ENCODE measurements around the gene PTPRM. TPM values are rescaled to one million over a fixed set of nuclear protein-coding genes. Genes with fewer than 3 reads are reported as not detected.

The PTPRM gene
- polyA plus RNA-seq, 1 of the 3 experiments (the other 2 are of a cell fraction) = 16.0 TPM

DNA sequence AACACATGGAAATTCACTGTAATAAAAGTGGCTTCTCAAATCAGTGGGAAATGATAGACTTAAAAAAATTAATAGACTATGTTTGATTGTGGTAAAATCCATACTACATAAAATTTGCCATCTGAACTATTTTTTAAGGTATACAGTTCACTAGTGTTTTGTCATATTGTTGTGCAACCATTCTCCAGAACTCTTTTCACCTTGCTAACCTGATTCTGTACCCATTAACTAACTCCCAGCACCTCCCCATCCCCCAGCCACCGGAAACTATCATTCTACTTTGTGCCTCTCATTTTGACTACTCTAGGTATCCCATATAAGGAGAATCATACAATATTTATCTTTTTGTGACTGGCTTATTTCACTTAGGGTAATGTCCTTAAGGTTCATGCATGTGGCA is 153.3 kb downstream of the PTPRM start:
- Histone ChIP-seq H3K9me3 (no peaks in the 10 kb centered on the region), H3K27ac (ENCODE audit: low read depth in 2 of 2, low read length in 1 of 2) (no peak overlapping the region), H3K9me2 (no peaks in the 10 kb centered on the region), H2AFZ (ENCODE audit: low read depth) (no peak overlapping the region), H3K27me3 (ENCODE audit: insufficient read depth) (no peaks in the 10 kb centered on the region), H3K4me2 (no peak overlapping the region), H3K4me3 (ENCODE audit: low read depth in 2 of 2, low read length in 1 of 2) (no peak overlapping the region), H3K9ac (no peak overlapping the region), H3K4me1 (ENCODE audit: control insufficient read depth in 1 of 2, insufficient read depth in 2 of 2, low read depth in 1 of 2, low read length in 1 of 2) (no peaks in the 10 kb centered on the region; a peak in 1 of 4 replicates), H3K79me2 (ENCODE audit: insufficient read depth) (no peaks in the 10 kb centered on the region), H3F3A (replicated peaks; ENCODE audit: insufficient read depth) (no peaks in the 10 kb centered on the region), H4K20me1 (ENCODE audit: insufficient read depth) (no peaks in the 10 kb centered on the region), H3K36me3 (replicated peaks in 1 of 2; ENCODE audit: control insufficient read depth in 1 of 2, insufficient read depth in 2 of 2, low read length in 1 of 2) (no peaks in the 10 kb centered on the region)
- TF ChIP-seq CHD2 (IDR thresholded peaks at IDR 0.05; ENCODE audit: low read length, partially characterized antibody) (no peak), EP300 (IDR thresholded peaks at IDR 0.05; ENCODE audit: borderline replicate concordance in 1 of 2, low read depth in 1 of 2, low read length in 1 of 2) (no peak), RCOR1 (IDR thresholded peaks at IDR 0.05; ENCODE audit: low read length) (no peak), MXI1 (IDR thresholded peaks at IDR 0.05; ENCODE audit: low read depth, low read length) (no peak), ELF1 (IDR thresholded peaks at IDR 0.05) (no peak), FOXM1 (IDR thresholded peaks at IDR 0.05; ENCODE audit: low read depth) (no peak), JUND (IDR thresholded peaks at IDR 0.05) (no peak), TAF1 (IDR thresholded peaks at IDR 0.05; ENCODE audit: borderline replicate concordance, low read depth, low read length) (no peak)
- TF ChIP-seq, protein P1, sequence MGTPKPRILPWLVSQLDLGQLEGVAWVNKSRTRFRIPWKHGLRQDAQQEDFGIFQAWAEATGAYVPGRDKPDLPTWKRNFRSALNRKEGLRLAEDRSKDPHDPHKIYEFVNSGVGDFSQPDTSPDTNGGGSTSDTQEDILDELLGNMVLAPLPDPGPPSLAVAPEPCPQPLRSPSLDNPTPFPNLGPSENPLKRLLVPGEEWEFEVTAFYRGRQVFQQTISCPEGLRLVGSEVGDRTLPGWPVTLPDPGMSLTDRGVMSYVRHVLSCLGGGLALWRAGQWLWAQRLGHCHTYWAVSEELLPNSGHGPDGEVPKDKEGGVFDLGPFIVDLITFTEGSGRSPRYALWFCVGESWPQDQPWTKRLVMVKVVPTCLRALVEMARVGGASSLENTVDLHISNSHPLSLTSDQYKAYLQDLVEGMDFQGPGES (IDR thresholded peaks at IDR 0.05; ENCODE audit: low read depth, low read length) = no peak
- TF ChIP-seq, protein P2, sequence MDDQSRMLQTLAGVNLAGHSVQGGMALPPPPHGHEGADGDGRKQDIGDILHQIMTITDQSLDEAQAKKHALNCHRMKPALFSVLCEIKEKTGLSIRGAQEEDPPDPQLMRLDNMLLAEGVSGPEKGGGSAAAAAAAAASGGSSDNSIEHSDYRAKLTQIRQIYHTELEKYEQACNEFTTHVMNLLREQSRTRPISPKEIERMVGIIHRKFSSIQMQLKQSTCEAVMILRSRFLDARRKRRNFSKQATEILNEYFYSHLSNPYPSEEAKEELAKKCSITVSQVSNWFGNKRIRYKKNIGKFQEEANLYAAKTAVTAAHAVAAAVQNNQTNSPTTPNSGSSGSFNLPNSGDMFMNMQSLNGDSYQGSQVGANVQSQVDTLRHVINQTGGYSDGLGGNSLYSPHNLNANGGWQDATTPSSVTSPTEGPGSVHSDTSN (IDR thresholded peaks at IDR 0.05) = no peak
- POLR2A ChIA-PET = no interaction called here
- 36% methylated on average over 1 of the region's 1 CpG for WGBS (ENCODE audit: low lambda C conversion rate)
- CTCF ChIA-PET = no interaction called here
- DNase-seq = no peak

DNA sequence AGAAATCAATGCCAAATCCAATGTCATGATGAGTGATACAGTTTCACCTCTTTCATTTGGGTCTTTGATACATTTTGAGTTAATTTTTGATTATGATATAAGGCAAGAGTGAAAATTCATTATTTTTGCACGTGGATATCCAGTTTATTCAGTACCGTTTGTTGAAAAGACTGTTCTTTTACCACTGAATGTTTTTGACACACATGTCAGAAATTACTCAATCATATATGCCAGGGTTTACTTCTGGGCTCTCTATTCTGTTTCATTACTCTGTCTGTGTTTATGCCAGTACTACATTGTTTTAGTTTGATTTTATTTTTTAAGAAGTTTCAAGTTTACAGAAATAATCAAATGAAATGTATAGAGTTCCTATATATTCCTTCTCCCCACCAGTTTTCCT is 154.4 kb downstream of the PTPRM start:
- DNase-seq = no peak
- Histone ChIP-seq H3F3A (replicated peaks; ENCODE audit: insufficient read depth) (no peaks in the 10 kb centered on the region), H3K27me3 (ENCODE audit: insufficient read depth) (no peaks in the 10 kb centered on the region), H3K9me2 (no peaks in the 10 kb centered on the region), H3K4me1 (ENCODE audit: control insufficient read depth in 1 of 2, insufficient read depth in 2 of 2, low read depth in 1 of 2, low read length in 1 of 2) (no peaks in the 10 kb centered on the region; a peak in 1 of 4 replicates), H3K9me3 (no peaks in the 10 kb centered on the region), H3K36me3 (replicated peaks in 1 of 2; ENCODE audit: control insufficient read depth in 1 of 2, insufficient read depth in 2 of 2, low read length in 1 of 2) (no peaks in the 10 kb centered on the region), H2AFZ (ENCODE audit: low read depth) (no peak overlapping the region), H3K9ac (no peak overlapping the region), H3K4me3 (ENCODE audit: low read depth in 2 of 2, low read length in 1 of 2) (no peak overlapping the region), H3K79me2 (ENCODE audit: insufficient read depth) (no peaks in the 10 kb centered on the region), H3K27ac (ENCODE audit: low read depth in 2 of 2, low read length in 1 of 2) (no peak overlapping the region), H3K4me2 (no peak overlapping the region), H4K20me1 (ENCODE audit: insufficient read depth) (no peaks in the 10 kb centered on the region)
- CTCF ChIA-PET = no interaction called here
- POLR2A ChIA-PET = no interaction called here
- 28% methylated on average over 2 of the region's 2 CpGs for WGBS (ENCODE audit: low lambda C conversion rate)
- no peak for TF ChIP-seq POLR2AphosphoS5 (IDR thresholded peaks at IDR 0.05; ENCODE audit: low read depth, low read length)
- no peak for TF ChIP-seq EP300 (IDR thresholded peaks at IDR 0.05; ENCODE audit: borderline replicate concordance in 1 of 2, low read depth in 1 of 2, low read length in 1 of 2)
- TF ChIP-seq, protein P3, sequence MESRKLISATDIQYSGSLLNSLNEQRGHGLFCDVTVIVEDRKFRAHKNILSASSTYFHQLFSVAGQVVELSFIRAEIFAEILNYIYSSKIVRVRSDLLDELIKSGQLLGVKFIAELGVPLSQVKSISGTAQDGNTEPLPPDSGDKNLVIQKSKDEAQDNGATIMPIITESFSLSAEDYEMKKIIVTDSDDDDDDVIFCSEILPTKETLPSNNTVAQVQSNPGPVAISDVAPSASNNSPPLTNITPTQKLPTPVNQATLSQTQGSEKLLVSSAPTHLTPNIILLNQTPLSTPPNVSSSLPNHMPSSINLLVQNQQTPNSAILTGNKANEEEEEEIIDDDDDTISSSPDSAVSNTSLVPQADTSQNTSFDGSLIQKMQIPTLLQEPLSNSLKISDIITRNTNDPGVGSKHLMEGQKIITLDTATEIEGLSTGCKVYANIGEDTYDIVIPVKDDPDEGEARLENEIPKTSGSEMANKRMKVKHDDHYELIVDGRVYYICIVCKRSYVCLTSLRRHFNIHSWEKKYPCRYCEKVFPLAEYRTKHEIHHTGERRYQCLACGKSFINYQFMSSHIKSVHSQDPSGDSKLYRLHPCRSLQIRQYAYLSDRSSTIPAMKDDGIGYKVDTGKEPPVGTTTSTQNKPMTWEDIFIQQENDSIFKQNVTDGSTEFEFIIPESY (IDR thresholded peaks at IDR 0.05; ENCODE audit: borderline replicate concordance, low read depth) = no peak
- TF ChIP-seq, protein P4, sequence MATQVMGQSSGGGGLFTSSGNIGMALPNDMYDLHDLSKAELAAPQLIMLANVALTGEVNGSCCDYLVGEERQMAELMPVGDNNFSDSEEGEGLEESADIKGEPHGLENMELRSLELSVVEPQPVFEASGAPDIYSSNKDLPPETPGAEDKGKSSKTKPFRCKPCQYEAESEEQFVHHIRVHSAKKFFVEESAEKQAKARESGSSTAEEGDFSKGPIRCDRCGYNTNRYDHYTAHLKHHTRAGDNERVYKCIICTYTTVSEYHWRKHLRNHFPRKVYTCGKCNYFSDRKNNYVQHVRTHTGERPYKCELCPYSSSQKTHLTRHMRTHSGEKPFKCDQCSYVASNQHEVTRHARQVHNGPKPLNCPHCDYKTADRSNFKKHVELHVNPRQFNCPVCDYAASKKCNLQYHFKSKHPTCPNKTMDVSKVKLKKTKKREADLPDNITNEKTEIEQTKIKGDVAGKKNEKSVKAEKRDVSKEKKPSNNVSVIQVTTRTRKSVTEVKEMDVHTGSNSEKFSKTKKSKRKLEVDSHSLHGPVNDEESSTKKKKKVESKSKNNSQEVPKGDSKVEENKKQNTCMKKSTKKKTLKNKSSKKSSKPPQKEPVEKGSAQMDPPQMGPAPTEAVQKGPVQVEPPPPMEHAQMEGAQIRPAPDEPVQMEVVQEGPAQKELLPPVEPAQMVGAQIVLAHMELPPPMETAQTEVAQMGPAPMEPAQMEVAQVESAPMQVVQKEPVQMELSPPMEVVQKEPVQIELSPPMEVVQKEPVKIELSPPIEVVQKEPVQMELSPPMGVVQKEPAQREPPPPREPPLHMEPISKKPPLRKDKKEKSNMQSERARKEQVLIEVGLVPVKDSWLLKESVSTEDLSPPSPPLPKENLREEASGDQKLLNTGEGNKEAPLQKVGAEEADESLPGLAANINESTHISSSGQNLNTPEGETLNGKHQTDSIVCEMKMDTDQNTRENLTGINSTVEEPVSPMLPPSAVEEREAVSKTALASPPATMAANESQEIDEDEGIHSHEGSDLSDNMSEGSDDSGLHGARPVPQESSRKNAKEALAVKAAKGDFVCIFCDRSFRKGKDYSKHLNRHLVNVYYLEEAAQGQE (IDR thresholded peaks at IDR 0.05; ENCODE audit: low read depth, low read length) = no peak
- no peak for TF ChIP-seq RFX5 (IDR thresholded peaks at IDR 0.05; ENCODE audit: low read length)
- TF ChIP-seq, protein P5, sequence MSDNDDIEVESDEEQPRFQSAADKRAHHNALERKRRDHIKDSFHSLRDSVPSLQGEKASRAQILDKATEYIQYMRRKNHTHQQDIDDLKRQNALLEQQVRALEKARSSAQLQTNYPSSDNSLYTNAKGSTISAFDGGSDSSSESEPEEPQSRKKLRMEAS (IDR thresholded peaks at IDR 0.05; ENCODE audit: low read depth) = no peak
- no peak for TF ChIP-seq RAD21 (IDR thresholded peaks at IDR 0.05; ENCODE audit: low read length)
- TF ChIP-seq, protein P6, sequence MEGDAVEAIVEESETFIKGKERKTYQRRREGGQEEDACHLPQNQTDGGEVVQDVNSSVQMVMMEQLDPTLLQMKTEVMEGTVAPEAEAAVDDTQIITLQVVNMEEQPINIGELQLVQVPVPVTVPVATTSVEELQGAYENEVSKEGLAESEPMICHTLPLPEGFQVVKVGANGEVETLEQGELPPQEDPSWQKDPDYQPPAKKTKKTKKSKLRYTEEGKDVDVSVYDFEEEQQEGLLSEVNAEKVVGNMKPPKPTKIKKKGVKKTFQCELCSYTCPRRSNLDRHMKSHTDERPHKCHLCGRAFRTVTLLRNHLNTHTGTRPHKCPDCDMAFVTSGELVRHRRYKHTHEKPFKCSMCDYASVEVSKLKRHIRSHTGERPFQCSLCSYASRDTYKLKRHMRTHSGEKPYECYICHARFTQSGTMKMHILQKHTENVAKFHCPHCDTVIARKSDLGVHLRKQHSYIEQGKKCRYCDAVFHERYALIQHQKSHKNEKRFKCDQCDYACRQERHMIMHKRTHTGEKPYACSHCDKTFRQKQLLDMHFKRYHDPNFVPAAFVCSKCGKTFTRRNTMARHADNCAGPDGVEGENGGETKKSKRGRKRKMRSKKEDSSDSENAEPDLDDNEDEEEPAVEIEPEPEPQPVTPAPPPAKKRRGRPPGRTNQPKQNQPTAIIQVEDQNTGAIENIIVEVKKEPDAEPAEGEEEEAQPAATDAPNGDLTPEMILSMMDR (IDR thresholded peaks at IDR 0.05) = no peak
- no peak for TF ChIP-seq YY1 (IDR thresholded peaks at IDR 0.05; ENCODE audit: low read depth)
